HepG2 (cell line): ENCODE data around the gene MAST1. TPM values are rescaled to one million over a fixed set of nuclear protein-coding genes. Genes with fewer than 3 reads are reported as not detected.
A peak's percentile ranks its signal among the peaks of the same experiment; 100 is the strongest.

ENCODE experiments used
- AGO1 ChIP-seq: fragments of 200-400 bp; formaldehyde crosslinking; IDR thresholded peaks from 2 replicates; pipeline ENCODE4 v1.6.1; 2017; ENCODE audit warnings: mild to moderate bottlenecking, low read depth, low read length, moderate library complexity; ENCODE audit not compliant: poor library complexity, severe bottlenecking
- AKNA ChIP-seq: sonication (generic); formaldehyde crosslinking; IDR thresholded peaks from 2 replicates; pipeline ENCODE4 v1.4.0; 2020; ENCODE audit warnings: missing genetic modification reagents, borderline replicate concordance
- DMTF1 ChIP-seq: sonication (generic); formaldehyde crosslinking; IDR thresholded peaks from 2 replicates; pipeline ENCODE4 v1.4.0; 2020; ENCODE audit warnings: mild to moderate bottlenecking, missing genetic modification reagents
- HMG20A ChIP-seq: IDR thresholded peaks from 2 replicates; pipeline ENCODE4 v1.6.1; 2016; ENCODE audit warnings: borderline replicate concordance
- HMG20B ChIP-seq: conservative IDR thresholded peaks from 2 replicates; pipeline ENCODE4 v1.6.1; 2016; ENCODE audit warnings: missing genetic modification reagents, missing compliant biosample characterization
- HOXA7 ChIP-seq: sonication (generic); formaldehyde crosslinking; IDR thresholded peaks from 2 replicates; pipeline ENCODE4 v1.8.1; 2022; ENCODE audit warnings: mild to moderate bottlenecking, missing genetic modification reagents, moderate library complexity
- IKZF5 ChIP-seq: IDR thresholded peaks from 2 replicates; pipeline ENCODE4 v1.6.1; 2018; ENCODE audit warnings: missing genetic modification reagents, mild to moderate bottlenecking, missing compliant biosample characterization
- NCOA2 ChIP-seq: sonication (generic); formaldehyde crosslinking; IDR thresholded peaks from 2 replicates; pipeline ENCODE4 v1.8.0; 2022; ENCODE audit warnings: inconsistent platforms
- PHF21A ChIP-seq: sonication (generic); formaldehyde crosslinking; IDR thresholded peaks from 2 replicates; pipeline ENCODE4 v1.5.0; 2020; ENCODE audit warnings: mild to moderate bottlenecking, missing genetic modification reagents
- SRSF4 ChIP-seq: fragments of 200-400 bp; formaldehyde crosslinking; IDR thresholded peaks from one replicate; pipeline ENCODE4 v1.6.1; 2018; ENCODE audit warnings: mild to moderate bottlenecking, low read depth, low read length, moderate library complexity; ENCODE audit not compliant: poor library complexity, severe bottlenecking
- STAG1 ChIP-seq: sonication (generic); formaldehyde crosslinking; IDR thresholded peaks from 2 replicates; pipeline ENCODE4 v1.4.0; 2020; ENCODE audit warnings: missing genetic modification reagents
- TRIM24 ChIP-seq: sonication (generic); formaldehyde crosslinking; IDR thresholded peaks from 2 replicates; pipeline ENCODE4 v1.8.0; 2022; ENCODE audit warnings: mild to moderate bottlenecking, missing genetic modification reagents
- ZBTB43 ChIP-seq: sonication (generic); formaldehyde crosslinking; conservative IDR thresholded peaks from 2 replicates; pipeline ENCODE4 v1.4.0; 2020; ENCODE audit warnings: missing genetic modification reagents
- ZFY ChIP-seq: sonication (generic); formaldehyde crosslinking; IDR thresholded peaks from 2 replicates; pipeline ENCODE4 v1.4.0; 2020; ENCODE audit warnings: missing genetic modification reagents
- ZNF207 ChIP-seq: fragments of 450-650 bp; IDR thresholded peaks from 2 replicates; pipeline ENCODE4 v1.6.1; 2016; ENCODE audit warnings: antibody characterized with exemption, borderline replicate concordance
- ZNF275 ChIP-seq: sonication (generic); formaldehyde crosslinking; IDR thresholded peaks from 2 replicates; pipeline ENCODE4 v1.8.0; 2022; ENCODE audit warnings: missing genetic modification reagents, mild to moderate bottlenecking, inconsistent platforms, borderline replicate concordance
- ZNF850 ChIP-seq: sonication (generic); formaldehyde crosslinking; conservative IDR thresholded peaks from 2 replicates; pipeline ENCODE4 v1.9.0; 2021; ENCODE audit warnings: mild to moderate bottlenecking, missing genetic modification reagents
- ZNF879 ChIP-seq: sonication (generic); formaldehyde crosslinking; IDR thresholded peaks from 2 replicates; pipeline ENCODE4 v1.8.1; 2023; ENCODE audit warnings: missing genetic modification reagents
- ZSCAN9 ChIP-seq: IDR thresholded peaks from 2 replicates; pipeline ENCODE4 v1.6.1; 2016; ENCODE audit warnings: borderline replicate concordance
- polyA plus RNA-seq, 8 experiments: library from polyadenylated mRNA; depleted of rRNA in 3 of 8; stranded (reverse) in 7 of 8; unstranded in 1 of 8; fragments of >200 nt; fragmentation: Illumina TruSeq in 4 of 8; extraction: Trizol in 4 of 8; gene quantifications; 2 replicates each; pipeline versions ENCODE4 v1.2.1 to v1.2.3, GENCODE V29; 2011 to 2016; ENCODE audit warnings: low read depth in 4 of 8, missing spikeins in 1 of 8, mixed read lengths in 1 of 8; ENCODE audit not compliant: insufficient read depth in 1 of 8
- total RNA-seq, 5 experiments: library from RNA; depleted of rRNA; stranded (reverse); fragments of >200 nt; fragmentation: Illumina TruSeq; extraction: Trizol; gene quantifications; 2 replicates each; pipeline ENCODE4 v1.2.3, GENCODE V29; 2016; ENCODE audit warnings: low read depth in 1 of 5

The MAST1 gene
- total and polyA plus RNA-seq, 2 of the 13 experiments (the other 11 are each of a cell fraction or from before 2014, with no cell fraction given) = 0.73 to 4.7 TPM

- TF ChIP-seq ZNF207 (no peak), ZNF879 (no peak), HMG20B (CRISPR knock-in tag) (no peak), IKZF5 (CRISPR knock-in tag) (peak; percentile 63), SRSF4 (no peak), HOXA7 (CRISPR knock-in tag) (no peak), ZNF850 (CRISPR knock-in tag) (no peak), STAG1 (CRISPR knock-in tag) (no peak), NCOA2 (CRISPR knock-in tag) (no peak), DMTF1 (CRISPR knock-in tag) (no peak), AGO1 (no peak), PHF21A (CRISPR knock-in tag) (peak; percentile 57), HMG20A (peak; percentile 18; the same call in 1 of the 2 replicates), ZBTB43 (CRISPR knock-in tag) (no peak; the same call in 1 of the 2 replicates), ZFY (peak; percentile 72), ZSCAN9 (no peak), AKNA (CRISPR knock-in tag) (no peak), TRIM24 (no peak), ZNF275 (CRISPR knock-in tag) (no peak)
Measured at GRCh38 chr19:12792051-12792852, 46.1 kb upstream of the MAST1 start (continued).
